Suppressor macrophage treated with lipopolysaccharide for 1 hour (primary cell): Measurements from ENCODE around the gene FAM72B.
"Not testable (repeated sequence)": the region's sequence is repeated elsewhere in the genome, so short reads cannot be mapped to it uniquely, and the experiment has no call there.

Source experiments
- DNase-seq, 3 donors: peaks; one replicate each; pipeline ENCODE4 v3.0.0-alpha.2; 2020 to 2022

The FAM72B gene

GRCh38 chr1:121184290-121185127 lies at the start of gene FAM72B, which contains the start of gene SRGAP2C:
TSS of gene FAM72B (minus strand) at chr1:121184340. CDS start at chr1:121183489, 851 bp downstream.
TSS of gene SRGAP2C (plus strand) at chr1:121184975. CDS start at chr1:121187447, 2,472 bp downstream.
- DNase-seq, result peak; percentile 95 to 99 (median 97)

DNA sequence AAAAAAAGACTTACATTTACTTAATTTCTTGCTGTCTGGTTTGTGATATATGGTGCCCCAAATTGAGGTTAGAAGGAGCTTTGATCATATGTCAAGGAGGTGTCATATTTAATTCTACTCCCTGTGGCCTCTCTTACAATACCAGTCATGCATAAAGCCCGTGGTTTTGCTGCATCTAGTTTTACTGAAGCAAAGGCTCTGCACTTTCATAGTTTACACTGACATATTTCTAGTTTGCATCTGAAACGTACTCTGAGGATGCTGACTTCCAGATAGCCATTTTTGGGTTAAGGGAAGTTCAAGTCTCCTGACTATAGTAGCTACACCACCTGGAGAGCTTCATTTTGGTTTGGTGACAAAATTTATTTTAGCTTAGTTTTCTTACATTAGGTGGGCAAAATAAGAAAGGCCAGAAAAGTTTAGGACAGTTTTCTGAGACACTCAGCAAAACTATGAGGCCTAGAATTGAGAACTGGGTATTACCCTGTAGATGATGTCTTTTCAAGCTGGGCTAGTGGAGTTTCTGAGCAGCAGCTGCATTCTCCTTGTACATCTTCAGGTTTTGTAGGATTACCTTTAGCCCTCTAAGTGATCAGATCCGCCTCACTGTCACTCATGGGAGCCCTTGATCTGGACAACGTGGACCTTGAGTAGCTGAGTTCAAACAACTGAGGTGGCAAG lies 48.4 kb upstream of the FAM72B start:
- DNase-seq, result not testable (repeated sequence)

DNA sequence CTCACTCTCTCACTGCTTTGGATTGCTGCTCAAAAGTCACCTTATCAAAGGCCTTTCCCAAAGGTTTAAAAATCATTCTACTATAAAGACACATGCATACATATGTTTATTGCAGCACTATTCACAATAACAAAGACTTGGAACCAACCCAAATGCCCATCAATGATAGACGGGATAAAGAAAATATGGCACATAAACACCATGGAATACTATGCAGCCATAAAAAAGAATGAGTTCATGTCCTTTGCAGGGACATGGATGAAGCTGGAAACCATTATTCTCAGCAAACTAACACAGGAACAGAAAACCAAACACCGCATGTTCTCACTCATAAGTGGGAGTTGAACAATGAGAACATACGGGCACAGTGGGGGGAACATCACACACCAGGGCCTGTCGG lies 46.5 kb upstream of the FAM72B start:
- not testable (repeated sequence) for DNase-seq

GRCh38 chr1:121227544-121228330 lies 43.6 kb upstream of the FAM72B start:
- DNase-seq, result not testable (repeated sequence)

GRCh38 chr1:121226925-121227324 lies 42.8 kb upstream of the FAM72B start:
- DNase-seq, result not testable (repeated sequence)

- DNase-seq, result not testable (repeated sequence)
Observed at GRCh38 chr1:121226295-121226904, 42.3 kb upstream of the FAM72B start.

GRCh38 chr1:121224714-121225113 lies 40.6 kb upstream of the FAM72B start:
- not testable (repeated sequence) for DNase-seq

GRCh38 chr1:121221770-121222169 lies 37.6 kb upstream of the FAM72B start:
- DNase-seq, result peak in 2 of 3 donors; percentile 6 to 21

DNA sequence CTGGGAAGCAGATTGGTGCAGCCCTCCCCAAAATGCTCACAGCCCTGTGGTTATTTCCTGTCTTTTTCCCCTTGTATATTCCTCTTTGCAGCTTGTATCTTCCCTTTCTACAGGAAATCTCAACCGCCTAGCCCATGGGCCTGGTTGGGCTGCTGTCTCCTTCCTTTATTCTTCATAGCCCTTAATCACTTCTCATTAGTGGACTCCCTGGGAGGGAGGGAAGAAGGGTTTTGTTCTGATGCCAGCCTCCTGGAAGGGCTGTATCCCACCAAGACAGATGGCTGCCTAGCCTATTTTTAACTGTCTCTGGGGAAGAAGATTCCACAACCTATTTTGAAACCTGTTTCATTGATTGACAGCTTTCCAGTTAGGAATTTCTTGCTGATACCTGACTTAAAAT lies 32.5 kb upstream of the FAM72B start:
- DNase-seq, result not testable (repeated sequence)

GRCh38 chr1:121215699-121216417 lies 31.7 kb upstream of the FAM72B start:
- not testable (repeated sequence) for DNase-seq

DNA sequence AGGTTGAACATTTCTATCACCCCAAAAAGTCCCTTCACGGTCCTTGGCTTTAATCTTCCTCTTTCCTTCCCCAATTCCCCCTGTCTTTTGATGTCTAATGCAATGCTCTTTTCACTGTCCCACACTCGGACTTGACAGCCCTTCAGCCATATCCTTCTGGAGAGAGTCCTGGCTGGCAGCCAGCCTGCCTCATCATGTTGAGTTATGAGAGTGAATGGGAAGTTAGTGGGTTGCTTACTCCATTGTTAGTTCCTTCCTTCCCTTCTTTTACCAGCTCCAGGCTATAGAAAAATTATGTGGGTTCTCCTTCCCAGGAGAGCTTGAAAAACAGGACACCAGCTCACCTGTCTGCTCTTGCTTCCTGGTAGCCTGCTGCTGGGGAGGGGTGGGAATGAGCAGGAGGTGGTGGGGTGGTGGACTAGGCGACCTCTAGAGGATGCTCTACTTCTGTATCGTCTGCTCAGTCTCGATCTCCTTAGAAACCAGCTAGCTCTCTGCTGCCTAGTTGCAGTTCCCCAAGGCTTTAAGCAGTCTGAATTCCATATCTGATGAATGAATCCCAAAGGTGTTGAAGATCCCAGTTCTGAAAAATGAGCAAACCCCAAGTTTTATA lies 30.5 kb upstream of the FAM72B start:
- not testable (repeated sequence) for DNase-seq

DNA sequence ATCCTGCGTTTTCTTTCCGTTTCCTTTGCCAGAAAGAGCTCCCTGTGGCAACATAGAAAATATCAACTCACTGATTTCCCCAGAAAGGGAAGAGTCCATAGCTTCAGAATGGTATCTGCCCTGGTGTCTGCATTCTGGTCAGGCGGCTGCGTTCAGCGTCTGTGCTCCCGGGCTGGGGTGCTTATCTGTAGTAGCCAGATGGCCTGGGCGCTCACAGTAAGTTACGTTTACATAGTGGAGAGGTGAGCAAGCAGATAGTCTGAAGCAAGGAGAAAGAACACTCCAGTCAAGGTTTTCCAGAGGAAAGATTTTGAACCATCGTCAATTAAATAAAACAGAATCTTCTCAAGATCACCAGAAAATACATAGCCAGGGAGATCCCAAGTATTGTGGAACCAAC lies 29.4 kb upstream of the FAM72B start:
- peak in 1 of 3 donors; percentile 3 for DNase-seq

GRCh38 chr1:121210778-121211177 lies 26.6 kb upstream of the FAM72B start:
- not testable (repeated sequence) for DNase-seq

DNA sequence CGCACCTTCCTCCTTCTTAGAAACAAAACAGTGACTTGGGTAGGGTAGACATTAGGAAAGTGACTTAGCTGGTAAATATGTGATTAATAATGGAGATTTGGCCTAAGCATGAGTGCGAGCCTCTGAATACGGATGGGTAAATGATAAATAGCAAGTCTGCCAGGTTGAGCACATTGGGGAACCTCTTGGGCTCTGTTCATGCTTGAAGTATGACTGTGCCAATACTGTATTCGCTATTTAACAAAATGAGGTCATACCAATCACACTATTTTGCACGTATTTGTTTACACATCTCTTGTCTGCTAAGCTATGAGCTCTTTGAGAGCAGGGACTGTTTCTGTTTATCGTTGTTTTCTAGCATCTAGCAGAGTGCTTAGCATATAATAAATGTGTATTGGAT lies 24.2 kb upstream of the FAM72B start:
- DNase-seq, result not testable (repeated sequence)

DNA sequence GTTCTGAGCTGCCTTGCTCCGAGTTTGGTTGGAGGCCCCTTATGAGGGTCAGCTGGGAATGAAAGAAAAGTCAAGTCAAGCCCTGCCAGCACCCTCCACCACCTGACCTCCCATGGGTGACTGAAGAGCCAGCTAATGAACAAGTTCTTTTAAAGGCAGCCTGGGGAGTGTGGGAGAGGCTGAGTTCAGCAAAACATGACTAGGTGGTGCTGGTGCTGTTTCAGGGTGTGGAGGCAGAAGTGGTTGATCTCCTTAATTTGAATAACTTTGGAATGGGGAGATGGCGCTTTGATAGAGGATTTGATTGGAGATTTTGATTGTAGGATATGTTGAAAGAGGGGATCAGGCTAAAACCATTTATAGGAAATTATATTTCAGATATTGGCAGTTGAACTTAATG lies 23.2 kb upstream of the FAM72B start:
- DNase-seq, result peak in 1 of 3 donors; percentile 11

DNA sequence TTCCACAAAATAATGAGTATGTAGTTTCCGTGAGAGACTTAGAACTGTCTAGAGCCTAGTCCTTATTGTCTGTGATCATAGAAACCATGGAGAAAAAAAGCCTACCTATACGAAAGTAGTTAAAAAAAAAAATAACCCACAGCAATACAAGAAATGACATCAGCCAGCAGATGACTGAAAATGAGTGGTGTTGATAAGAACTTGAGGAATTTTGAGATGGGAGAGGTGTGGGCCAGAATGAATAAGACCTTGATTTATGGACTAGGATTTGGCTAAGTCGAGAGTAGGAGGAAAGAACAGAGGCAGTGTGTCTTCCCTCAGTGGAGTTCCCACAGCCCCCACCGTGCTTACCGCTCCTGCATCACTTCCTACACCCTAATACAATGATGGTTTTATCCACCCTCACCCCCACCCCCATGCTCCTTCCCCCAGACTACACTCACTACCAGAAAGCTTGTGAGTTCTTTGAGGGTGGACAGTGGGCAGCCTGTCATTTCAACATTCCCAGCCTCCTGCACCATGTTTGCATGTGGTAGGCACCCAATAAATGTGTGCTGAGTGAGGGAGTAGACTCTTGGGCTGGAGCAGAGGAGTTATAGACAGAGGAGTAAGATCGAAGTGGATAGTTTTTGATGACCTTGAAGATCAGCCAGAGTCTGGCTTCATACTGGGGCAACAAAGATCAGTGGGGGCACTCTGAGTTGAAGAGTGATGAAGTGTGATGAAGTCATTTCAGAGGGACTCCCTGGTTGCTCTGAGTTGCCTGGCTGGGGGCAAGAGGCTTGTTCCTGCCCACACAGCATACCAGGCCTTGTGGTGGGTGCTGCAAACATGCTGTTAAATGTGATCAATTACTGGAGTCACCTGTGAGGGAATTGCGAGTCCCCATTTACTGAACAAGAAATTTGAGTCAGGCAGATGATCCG lies 21.9 kb upstream of the FAM72B start:
- peak in 2 of 3 donors; percentile 10 to 24 for DNase-seq

GRCh38 chr1:121202986-121203385 lies 18.8 kb upstream of the FAM72B start:
- not testable (repeated sequence) for DNase-seq

GRCh38 chr1:121200985-121201981 lies 17.1 kb upstream of the FAM72B start:
- DNase-seq, result peak in 1 of 3 donors; percentile 7

GRCh38 chr1:121200232-121200631 lies 16.1 kb upstream of the FAM72B start:
- not testable (repeated sequence) for DNase-seq
